Naive B cell (primary cell): Measurements from ENCODE around the gene ZNF76. TPM values are rescaled to one million over a fixed set of nuclear protein-coding genes. Genes with fewer than 3 reads are reported as not detected.
A peak's percentile ranks its signal among the peaks of the same experiment; 100 is the strongest.

Experiments used
- ATAC-seq, 2 donors: fragments of 150-1000 bp; cut with Tn5 transposase; 2 replicates each; pipeline ENCODE4 v1.10.0; 2021; ENCODE audit warnings: low read depth in 2 of 2, mild to moderate bottlenecking in 2 of 2, moderate library complexity in 2 of 2
- DNase-seq: peaks from one replicate; pipeline ENCODE4 v3.0.0; 2022
- H3K27ac Mint-ChIP-seq, 6 donors: one replicate each; pipeline ENCODE4 v1.8.0; 2020 to 2022; ENCODE audit warnings: mild to moderate bottlenecking in 6 of 6, mixed read lengths in 6 of 6, moderate library complexity in 5 of 6, inconsistent platforms in 2 of 6
- H3K27me3 Mint-ChIP-seq, 3 donors: one replicate each; pipeline ENCODE4 v1.8.0; 2021 to 2022; ENCODE audit warnings: mixed read lengths in 3 of 3, mild to moderate bottlenecking in 1 of 3
- H3K36me3 Mint-ChIP-seq, 2 donors: one replicate each; pipeline ENCODE4 v1.8.0; 2020 to 2022; ENCODE audit warnings: mixed read lengths in 2 of 2, inconsistent platforms in 1 of 2, mild to moderate bottlenecking in 1 of 2
- H3K4me1 Mint-ChIP-seq, 3 donors: one replicate each; pipeline ENCODE4 v1.8.0; 2020 to 2022; ENCODE audit warnings: mixed read lengths in 3 of 3, inconsistent platforms in 1 of 3, mild to moderate bottlenecking in 1 of 3, moderate library complexity in 1 of 3
- H3K4me3 Mint-ChIP-seq, 8 donors: one replicate each; pipeline ENCODE4 v1.8.0; 2020 to 2022; ENCODE audit warnings: mild to moderate bottlenecking in 8 of 8, mixed read lengths in 8 of 8, moderate library complexity in 8 of 8, inconsistent platforms in 2 of 8
- H3K9me3 Mint-ChIP-seq, 7 donors: one replicate each; pipeline ENCODE4 v1.8.0; 2020 to 2022; ENCODE audit warnings: mixed read lengths in 7 of 7, mild to moderate bottlenecking in 5 of 7, inconsistent platforms in 2 of 7, moderate library complexity in 1 of 7
- polyA plus RNA-seq, 6 donors: library from polyadenylated mRNA; unstranded; fragments of 300-500 nt; fragmentation: Illumina TruSeq; gene quantifications; one replicate each; pipeline ENCODE4 v1.2.3, GENCODE V29; 2021; ENCODE audit warnings: low read depth in 6 of 6

Gene ZNF76
- polyA plus RNA-seq, 6 donors from 2014 or later, result 22.4 to 42.1 (median 29.8) TPM

- Mint-ChIP-seq H3K27ac (peak overlapping the region; percentile 65 to 97 (median 86)), H3K4me3 (peak overlapping the region in 1 of 8 donors; percentile 63)
- no peak for ATAC-seq
Observed at GRCh38 chr6:35262596-35262995, 3.1 kb downstream of the ZNF76 start.

GRCh38 chr6:35264550-35265274, 5.2 kb downstream of the ZNF76 start:
- H3K36me3 Mint-ChIP-seq, result no peaks in the 10 kb centered on the region
- H3K4me1 Mint-ChIP-seq, result peaks cover 46 to 60% (median 57%) of the 10 kb centered on the region in 3 donors
- H3K27me3 Mint-ChIP-seq, result no peaks in the 10 kb centered on the region
- ATAC-seq, result no peak
- peak overlapping the region in 4 of 6 donors; percentile 1 to 97 (median 70) for H3K27ac Mint-ChIP-seq
- DNase-seq, result no peak
- H3K9me3 Mint-ChIP-seq, result no peaks in the 10 kb centered on the region
- no peak overlapping the region for H3K4me3 Mint-ChIP-seq

More at GRCh38 chr6:35262596-35262995, 3.1 kb downstream of the ZNF76 start:
- no peaks in the 10 kb centered on the region for H3K9me3 Mint-ChIP-seq
- peaks cover 50 to 68% (median 65%) of the 10 kb centered on the region in 3 donors for H3K4me1 Mint-ChIP-seq
- no peaks in the 10 kb centered on the region for H3K36me3 Mint-ChIP-seq
- no peak for DNase-seq
- H3K27me3 Mint-ChIP-seq, result no peaks in the 10 kb centered on the region

GRCh38 chr6:35265523-35265922, 6.0 kb downstream of the ZNF76 start:
- DNase-seq (no peak), ATAC-seq (no peak)
- no peaks in the 10 kb centered on the region for H3K36me3 Mint-ChIP-seq
- peaks cover 40 to 54% (median 53%) of the 10 kb centered on the region in 3 donors for H3K4me1 Mint-ChIP-seq
- peak overlapping the region; percentile 1 to 97 (median 36) for H3K27ac Mint-ChIP-seq
- H3K27me3 Mint-ChIP-seq, result no peaks in the 10 kb centered on the region
- H3K4me3 Mint-ChIP-seq, result no peak overlapping the region
- no peaks in the 10 kb centered on the region for H3K9me3 Mint-ChIP-seq

GRCh38 chr6:35267446-35267845, 7.9 kb downstream of the ZNF76 start:
- DNase-seq (no peak), ATAC-seq (no peak)
- Mint-ChIP-seq H3K27me3 (no peaks in the 10 kb centered on the region), H3K27ac (peak overlapping the region in 1 of 6 donors; percentile 67), H3K36me3 (no peaks in the 10 kb centered on the region), H3K4me1 (peaks cover 25 to 40% (median 38%) of the 10 kb centered on the region in 3 donors), H3K4me3 (no peak overlapping the region), H3K9me3 (no peaks in the 10 kb centered on the region)

GRCh38 chr6:35267897-35268296, 8.4 kb downstream of the ZNF76 start:
- peaks cover 20 to 36% (median 34%) of the 10 kb centered on the region in 3 donors for H3K4me1 Mint-ChIP-seq
- ATAC-seq (no peak), DNase-seq (no peak)
- H3K27ac Mint-ChIP-seq, result peak overlapping the region in 1 of 6 donors; percentile 39
- no peak overlapping the region for H3K4me3 Mint-ChIP-seq
- no peaks in the 10 kb centered on the region for H3K36me3 Mint-ChIP-seq
- H3K9me3 Mint-ChIP-seq, result no peaks in the 10 kb centered on the region
- no peaks in the 10 kb centered on the region for H3K27me3 Mint-ChIP-seq

- no peak overlapping the region for H3K4me3 Mint-ChIP-seq
- H3K9me3 Mint-ChIP-seq, result no peaks in the 10 kb centered on the region
- no peak overlapping the region for H3K27ac Mint-ChIP-seq
- ATAC-seq, result no peak
- H3K27me3 Mint-ChIP-seq, result no peaks in the 10 kb centered on the region
- DNase-seq, result no peak
- H3K4me1 Mint-ChIP-seq, result peaks cover 6 to 13% (median 8%) of the 10 kb centered on the region in 3 donors
- H3K36me3 Mint-ChIP-seq, result no peaks in the 10 kb centered on the region
Observed at GRCh38 chr6:35272005-35272404, 12.5 kb downstream of the ZNF76 start.

- H3K4me3 Mint-ChIP-seq, result no peak overlapping the region
- H3K27me3 Mint-ChIP-seq, result no peaks in the 10 kb centered on the region
- H3K9me3 Mint-ChIP-seq, result no peaks in the 10 kb centered on the region
- DNase-seq (no peak), ATAC-seq (no peak)
- H3K27ac Mint-ChIP-seq, result peak overlapping the region in 1 of 6 donors; percentile 14
- no peaks in the 10 kb centered on the region for H3K36me3 Mint-ChIP-seq
- H3K4me1 Mint-ChIP-seq, result peaks cover 0 to 18% (median 8%) of the 10 kb centered on the region in 3 donors
Observed at GRCh38 chr6:35273822-35274559, 14.5 kb downstream of the ZNF76 start.

GRCh38 chr6:35275744-35276260, 16.3 kb downstream of the ZNF76 start:
- Mint-ChIP-seq H3K27me3 (no peaks in the 10 kb centered on the region), H3K9me3 (no peaks in the 10 kb centered on the region), H3K27ac (peak overlapping the region in 1 of 6 donors; percentile 41), H3K36me3 (no peaks in the 10 kb centered on the region), H3K4me3 (no peak overlapping the region), H3K4me1 (peaks cover 0 to 12% (median 8%) of the 10 kb centered on the region in 3 donors)
- ATAC-seq (no peak), DNase-seq (no peak)

GRCh38 chr6:35278708-35279107, 19.2 kb downstream of the ZNF76 start:
- Mint-ChIP-seq H3K4me3 (no peak overlapping the region), H3K4me1 (peaks cover 0 to 12% (median 8%) of the 10 kb centered on the region in 3 donors), H3K27me3 (no peaks in the 10 kb centered on the region), H3K36me3 (peaks cover 9 to 15% of the 10 kb centered on the region in 2 donors), H3K27ac (peak overlapping the region in 1 of 6 donors; percentile 56), H3K9me3 (no peaks in the 10 kb centered on the region)
- ATAC-seq (no peak), DNase-seq (no peak)

GRCh38 chr6:35280903-35281302, 21.4 kb downstream of the ZNF76 start:
- Mint-ChIP-seq H3K9me3 (no peaks in the 10 kb centered on the region), H3K4me1 (peaks cover 0 to 5% (median 0%) of the 10 kb centered on the region in 3 donors), H3K4me3 (no peak overlapping the region), H3K27me3 (no peaks in the 10 kb centered on the region), H3K27ac (peak overlapping the region in 1 of 6 donors; percentile 63), H3K36me3 (peaks cover 15 to 19% of the 10 kb centered on the region in 2 donors)
- ATAC-seq (no peak), DNase-seq (no peak)

GRCh38 chr6:35282472-35282871, 22.9 kb downstream of the ZNF76 start:
- H3K9me3 Mint-ChIP-seq, result no peaks in the 10 kb centered on the region
- H3K27me3 Mint-ChIP-seq, result no peaks in the 10 kb centered on the region
- DNase-seq (no peak), ATAC-seq (no peak)
- no peak overlapping the region for H3K27ac Mint-ChIP-seq
- no peak overlapping the region for H3K4me3 Mint-ChIP-seq
- H3K4me1 Mint-ChIP-seq, result peaks cover 2 to 11% (median 5%) of the 10 kb centered on the region in 3 donors
- peaks cover 15 to 34% of the 10 kb centered on the region in 2 donors for H3K36me3 Mint-ChIP-seq

GRCh38 chr6:35283361-35283760, 23.8 kb downstream of the ZNF76 start:
- Mint-ChIP-seq H3K27ac (no peak overlapping the region), H3K4me3 (no peak overlapping the region), H3K36me3 (peaks cover 15 to 34% of the 10 kb centered on the region in 2 donors), H3K9me3 (no peaks in the 10 kb centered on the region), H3K4me1 (peaks cover 2 to 11% (median 5%) of the 10 kb centered on the region in 3 donors), H3K27me3 (no peaks in the 10 kb centered on the region)
- ATAC-seq (no peak), DNase-seq (no peak)

- Mint-ChIP-seq H3K4me3 (no peak overlapping the region), H3K9me3 (no peaks in the 10 kb centered on the region), H3K27me3 (no peaks in the 10 kb centered on the region), H3K27ac (peak overlapping the region in 1 of 6 donors; percentile 42), H3K36me3 (peaks cover 19 to 49% of the 10 kb centered on the region in 2 donors), H3K4me1 (peaks cover 13 to 16% (median 15%) of the 10 kb centered on the region in 3 donors)
- DNase-seq, result no peak
- ATAC-seq, result no peak
Observed at GRCh38 chr6:35287671-35288396, 28.3 kb downstream of the ZNF76 start.
